ENCODE measurements around the gene NR1H2.

Gene NR1H2

DNA sequence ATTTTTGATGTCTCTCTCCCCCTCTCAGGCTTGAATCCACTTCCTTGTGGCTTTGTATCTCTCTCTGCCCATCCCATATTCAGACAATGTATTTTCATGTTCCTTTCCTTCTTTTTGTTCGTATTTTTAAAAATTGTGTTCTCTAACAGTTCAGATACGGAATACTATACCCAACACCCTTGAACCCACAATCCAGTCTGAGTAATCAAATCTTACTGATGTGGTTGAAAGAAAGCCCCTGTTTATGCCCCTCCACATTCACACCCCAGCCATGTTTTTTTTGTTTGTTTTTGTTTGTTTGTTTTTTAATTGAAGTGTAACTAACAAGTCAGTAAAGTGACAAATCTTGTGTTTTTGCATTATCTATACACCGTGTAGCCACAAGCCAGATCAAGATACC, 43.9 kb downstream of the NR1H2 start:
- no peak for DNase-seq

DNA sequence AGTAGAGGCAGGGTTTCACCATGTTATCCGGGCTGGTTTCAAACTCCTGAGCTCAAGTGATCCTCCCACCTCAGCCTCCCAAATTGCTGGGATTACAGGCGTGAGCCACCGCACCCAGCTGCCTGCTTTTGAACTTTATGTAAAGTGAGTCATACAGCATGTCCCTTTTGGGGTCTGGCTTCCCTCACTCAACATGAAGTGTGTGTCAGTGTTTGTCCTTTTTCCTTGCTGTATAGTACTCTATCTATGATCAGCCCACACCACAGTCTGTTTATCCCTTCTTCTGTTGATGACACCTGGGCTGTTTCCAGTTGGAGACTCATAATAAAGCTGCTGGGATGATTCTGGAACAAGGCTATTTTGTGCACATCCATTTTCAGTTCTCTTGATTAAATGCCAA, 44.6 kb downstream of the NR1H2 start:
- DNase-seq, result no peak

DNA sequence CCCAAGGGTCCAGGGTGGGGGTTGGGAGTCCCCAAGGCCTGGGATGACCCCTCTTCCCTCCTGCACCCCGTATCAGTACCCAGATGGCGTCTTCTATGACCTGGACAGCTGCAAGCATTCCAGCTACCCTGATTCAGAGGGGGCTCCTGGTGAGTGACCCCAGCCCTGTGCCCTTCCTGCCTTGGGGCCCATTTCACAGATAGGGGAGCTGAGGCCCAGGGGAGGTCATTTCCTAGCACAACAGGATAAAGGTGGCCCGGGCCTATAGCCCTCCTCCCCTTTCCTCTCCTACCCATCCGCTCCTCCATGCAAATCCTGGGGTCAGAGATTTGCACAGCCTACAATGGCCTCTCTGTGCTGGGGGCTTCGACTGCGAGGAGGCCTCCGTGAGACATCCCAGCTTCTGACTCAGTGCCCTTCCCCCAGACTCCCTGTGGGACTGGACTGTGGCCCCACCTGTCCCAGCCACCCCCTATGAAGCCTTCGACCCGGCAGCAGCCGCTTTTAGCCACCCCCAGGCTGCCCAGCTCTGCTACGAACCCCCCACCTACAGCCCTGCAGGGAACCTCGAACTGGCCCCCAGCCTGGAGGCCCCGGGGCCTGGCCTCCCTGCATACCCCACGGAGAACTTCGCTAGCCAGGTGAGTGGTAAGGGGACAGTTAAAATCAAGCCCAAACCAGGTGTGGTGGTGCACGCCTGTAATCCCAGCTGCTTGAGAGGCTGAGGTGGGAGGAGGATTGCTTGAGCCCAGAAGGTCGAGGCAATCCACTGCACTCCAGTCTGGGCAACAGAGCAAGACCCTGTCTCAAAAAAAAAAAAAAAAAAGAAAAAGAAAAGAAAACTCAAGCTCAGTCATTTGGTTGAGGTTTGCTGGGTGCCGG, 46.4 kb downstream of the NR1H2 start:
- no peak for DNase-seq

DNA sequence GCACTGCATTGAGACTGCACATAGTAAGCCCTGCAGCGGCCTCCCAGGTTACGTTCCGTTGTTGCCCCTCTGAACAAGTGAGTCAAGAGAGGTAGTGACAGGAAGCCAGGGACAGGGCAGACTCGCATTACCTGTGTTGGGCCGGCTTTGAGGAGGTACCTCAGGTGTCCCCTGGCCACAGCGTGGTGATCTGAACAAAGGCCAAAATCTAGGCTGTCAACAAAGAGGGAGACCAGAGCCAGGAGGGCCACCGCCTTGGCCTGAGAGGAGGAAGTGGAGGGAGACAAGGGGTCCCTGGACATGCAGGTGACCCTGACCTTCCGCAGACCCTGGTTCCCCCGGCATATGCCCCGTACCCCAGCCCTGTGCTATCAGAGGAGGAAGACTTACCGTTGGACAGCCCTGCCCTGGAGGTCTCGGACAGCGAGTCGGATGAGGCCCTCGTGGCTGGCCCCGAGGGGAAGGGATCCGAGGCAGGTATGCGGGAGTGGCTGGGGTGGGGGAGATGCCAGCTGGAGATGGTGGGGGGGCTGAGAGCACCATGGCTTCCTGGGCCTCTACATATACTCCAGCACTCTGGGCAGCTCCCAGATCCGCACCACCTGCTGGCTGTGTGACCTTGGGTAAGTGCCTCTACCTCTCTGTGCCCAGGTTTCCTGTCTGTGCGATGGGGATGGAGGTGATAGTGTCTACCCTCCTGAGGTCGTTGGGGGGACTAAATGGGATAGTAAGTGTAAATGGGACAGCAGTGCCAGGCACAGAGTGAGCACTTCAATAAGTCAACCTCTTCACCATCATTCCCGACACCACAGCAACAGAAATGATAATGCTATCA, 47.2 kb downstream of the NR1H2 start:
- no peak for DNase-seq

DNA sequence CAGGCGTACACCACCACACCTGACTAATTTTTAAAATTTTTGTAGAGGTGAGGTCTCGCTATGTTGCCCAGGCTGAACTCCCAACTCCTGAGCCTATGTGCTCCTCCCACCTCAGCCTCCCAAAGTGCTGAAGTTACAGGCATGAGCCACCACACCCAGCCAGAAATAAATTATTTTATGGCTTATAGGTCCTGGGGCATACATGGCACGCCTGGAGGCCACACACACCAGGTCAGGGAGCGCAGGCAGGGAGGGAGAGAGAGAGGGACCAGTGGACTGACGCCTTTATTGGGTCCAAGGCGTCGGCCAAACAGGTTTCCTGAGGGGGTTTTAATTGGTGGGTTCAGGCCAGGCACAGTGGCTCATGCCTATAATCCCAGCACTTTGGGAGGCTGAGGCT, 49.3 kb downstream of the NR1H2 start:
- no peak for DNase-seq

DNA sequence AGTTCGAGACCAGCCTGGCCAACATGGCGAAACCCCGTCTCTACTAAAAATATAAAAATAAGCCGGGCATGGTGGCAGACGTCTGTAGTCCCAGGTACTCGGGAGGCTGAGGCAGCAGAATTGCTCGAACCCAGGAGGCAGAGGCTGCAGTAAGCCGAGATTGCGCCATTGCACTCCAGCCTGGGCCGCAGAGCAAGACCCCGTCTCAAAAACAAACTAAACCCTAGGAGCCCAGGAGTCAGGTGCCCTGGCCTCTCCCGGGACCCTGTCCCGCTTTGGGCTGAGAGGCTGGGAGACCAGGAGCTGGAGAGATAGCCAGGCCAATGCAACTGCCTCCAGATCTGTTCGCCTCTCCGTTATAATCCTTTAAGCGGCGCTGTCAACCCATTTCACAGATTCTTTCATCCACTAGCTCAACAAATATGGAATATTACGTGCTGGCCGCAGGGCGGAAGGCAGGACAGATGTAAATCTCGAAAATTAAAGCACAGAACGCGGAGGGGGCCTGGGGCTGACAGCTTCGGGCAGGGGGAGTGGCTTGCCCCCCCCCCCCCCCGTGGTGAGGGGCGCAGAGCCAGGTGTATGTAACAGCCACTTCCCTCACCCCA, 51.2 kb downstream of the NR1H2 start:
- no peak for DNase-seq

DNA sequence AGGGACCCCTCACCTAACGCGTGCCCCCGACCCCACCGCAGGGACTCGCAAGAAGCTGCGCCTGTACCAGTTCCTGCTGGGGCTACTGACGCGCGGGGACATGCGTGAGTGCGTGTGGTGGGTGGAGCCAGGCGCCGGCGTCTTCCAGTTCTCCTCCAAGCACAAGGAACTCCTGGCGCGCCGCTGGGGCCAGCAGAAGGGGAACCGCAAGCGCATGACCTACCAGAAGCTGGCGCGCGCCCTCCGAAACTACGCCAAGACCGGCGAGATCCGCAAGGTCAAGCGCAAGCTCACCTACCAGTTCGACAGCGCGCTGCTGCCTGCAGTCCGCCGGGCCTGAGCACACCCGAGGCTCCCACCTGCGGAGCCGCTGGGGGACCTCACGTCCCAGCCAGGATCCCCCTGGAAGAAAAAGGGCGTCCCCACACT, 51.8 kb downstream of the NR1H2 start:
- DNase-seq, result peak in 55 of 56 donors; percentile 3 to 87 (median 61)

DNA sequence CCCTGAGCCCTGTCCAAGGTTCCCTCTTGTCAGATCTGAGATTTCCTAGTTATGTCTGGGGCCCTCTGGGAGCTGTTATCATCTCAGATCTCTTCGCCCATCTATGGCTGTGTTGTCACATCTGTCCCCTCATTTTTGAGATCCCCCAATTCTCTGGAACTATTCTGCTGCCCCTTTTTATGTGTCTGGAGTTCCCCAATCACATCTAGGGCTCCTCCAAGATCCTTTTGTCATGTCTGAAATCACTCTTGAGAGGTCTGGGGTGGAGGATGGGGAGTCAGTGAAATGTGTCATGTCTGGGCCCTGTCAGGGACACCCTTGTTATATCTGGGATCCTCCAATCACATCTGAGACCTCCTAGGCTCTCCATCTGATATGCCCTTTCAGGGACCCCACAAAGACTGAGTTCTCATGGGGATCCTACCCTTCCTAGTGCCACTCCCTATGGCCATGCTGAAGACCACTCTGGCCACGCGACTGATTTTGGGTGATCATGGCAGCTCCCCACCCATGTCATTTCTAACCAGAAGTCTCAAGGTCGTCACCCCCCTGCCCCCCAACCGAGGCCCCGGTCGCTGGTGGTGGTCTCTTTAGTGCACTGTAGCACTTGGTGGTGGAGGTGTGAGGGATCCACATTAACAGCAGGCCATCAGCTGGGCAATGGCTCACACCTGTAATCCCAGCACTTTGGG, 52.7 kb downstream of the NR1H2 start:
- DNase-seq, result no peak

DNA sequence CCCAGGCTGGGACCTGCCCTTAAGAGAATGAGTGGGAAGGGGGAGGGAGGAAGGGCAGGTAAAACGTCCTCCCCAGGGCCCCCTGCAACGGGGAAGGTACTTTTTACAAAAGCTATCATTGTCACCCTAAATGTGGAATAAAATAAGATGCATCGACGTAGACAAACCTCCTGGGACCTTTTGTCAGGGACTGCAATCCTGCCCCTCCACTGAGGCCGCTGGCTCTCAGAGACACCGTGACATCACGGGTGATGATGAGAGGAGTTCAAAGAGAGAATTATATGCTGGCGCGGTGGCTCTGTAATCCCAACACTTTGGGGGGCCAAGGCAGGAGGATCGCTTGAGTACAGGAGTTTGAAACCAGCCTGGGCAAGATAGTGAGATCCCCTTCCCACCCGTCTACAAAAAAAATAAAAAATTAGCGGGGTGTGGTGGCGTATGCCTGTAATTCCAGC, 54.7 kb downstream of the NR1H2 start:
- DNase-seq, result no peak

DNA sequence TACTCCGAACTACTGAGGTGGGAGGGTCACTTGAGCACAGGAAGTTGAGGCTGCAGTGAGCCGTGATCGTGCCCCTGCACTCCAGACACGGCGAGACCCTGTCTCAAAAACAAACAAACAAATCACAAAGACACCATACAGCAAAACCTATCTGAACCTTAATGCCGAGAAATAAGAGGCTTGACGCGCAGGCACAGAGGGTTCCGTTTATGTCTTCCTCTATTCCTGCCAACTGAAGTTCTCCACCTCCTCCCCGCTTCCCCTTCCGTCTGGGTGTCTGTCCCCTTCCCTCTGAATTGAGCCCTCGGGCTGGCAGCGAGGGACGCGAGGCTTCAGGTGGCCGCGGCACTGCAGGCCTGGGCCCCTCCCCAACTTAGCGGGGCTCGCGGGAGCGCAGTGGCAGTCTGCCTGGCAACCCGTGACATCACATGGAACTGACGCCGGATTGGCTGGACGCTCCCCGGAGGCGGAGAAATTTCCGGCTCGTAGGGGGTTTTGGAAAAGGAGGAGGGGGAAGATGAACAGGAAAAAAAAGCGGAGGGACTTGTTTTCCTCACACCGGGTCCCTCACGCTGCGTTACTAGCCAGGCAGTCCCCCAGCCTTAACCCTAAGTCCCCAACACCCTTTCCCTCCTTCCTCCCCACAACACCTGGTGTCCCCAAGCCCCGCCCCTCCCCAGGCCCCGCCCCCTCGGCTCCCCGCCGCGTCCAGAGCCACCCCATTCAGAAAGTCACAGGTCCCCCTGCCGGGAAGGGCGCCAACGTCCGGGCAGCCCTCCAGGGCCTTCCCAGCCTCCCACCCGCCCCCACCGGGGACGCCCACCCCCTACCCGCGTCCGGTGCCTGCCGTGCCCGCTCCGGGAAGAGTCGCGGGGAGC, 55.3 kb downstream of the NR1H2 start:
- DNase-seq, result peak in 55 of 56 donors; percentile 21 to 90 (median 66)

DNA sequence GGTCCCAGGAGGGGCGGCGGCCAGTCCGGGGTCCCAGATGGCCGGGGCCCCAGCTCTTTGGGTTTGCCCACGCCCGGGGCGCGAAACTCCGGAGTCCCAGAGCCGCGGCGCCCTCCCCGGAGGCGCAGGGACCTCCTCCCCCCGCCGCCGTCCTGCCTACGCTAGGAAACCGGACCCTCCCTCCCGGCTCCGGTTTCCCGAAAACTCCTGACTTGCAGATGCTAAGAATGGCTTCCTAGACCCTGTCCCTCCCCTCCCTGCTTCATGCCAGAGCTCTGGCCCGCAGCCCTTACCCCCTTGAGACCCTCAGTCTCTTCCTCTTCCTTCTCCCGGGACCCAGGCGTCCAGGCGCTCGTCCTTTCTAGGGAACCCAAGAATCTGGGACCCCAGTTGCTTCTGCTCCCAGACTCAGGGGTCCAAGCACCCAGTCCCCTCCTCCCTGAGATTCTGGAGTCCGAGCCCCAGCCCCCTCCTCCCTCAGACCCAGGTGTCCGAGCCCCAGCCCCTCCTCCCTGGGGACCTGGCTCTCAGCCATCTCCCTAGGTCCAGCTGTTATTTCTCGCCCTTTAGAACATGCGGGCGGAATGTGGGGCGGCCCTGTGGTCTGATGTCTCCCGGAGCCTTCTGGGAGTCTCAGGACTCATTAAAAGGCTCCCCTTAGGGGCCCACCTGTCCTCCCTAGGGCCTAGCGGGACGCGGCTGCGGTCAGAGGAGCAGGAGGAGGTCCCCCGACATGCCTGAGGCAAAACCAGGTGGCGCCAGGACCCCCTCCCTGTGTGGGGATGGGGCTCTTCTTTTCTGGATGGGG, 56.2 kb downstream of the NR1H2 start, which contains the start of gene MYBPC2:
Gene MYBPC2, plus strand, starts transcription at position 672 of the 808 bp plus-strand sequence. Its CDS starts 62 bp downstream, at position 734.
- DNase-seq, result no peak

Measured in nucleus accumbens (tissue), 56 donors.